ENCODE results near the gene ACTR1A.
"Not testable (repeated sequence)": the region's sequence is repeated elsewhere in the genome, so short reads cannot be mapped to it uniquely, and the experiment has no call there.

ACTR1A gene

DNA sequence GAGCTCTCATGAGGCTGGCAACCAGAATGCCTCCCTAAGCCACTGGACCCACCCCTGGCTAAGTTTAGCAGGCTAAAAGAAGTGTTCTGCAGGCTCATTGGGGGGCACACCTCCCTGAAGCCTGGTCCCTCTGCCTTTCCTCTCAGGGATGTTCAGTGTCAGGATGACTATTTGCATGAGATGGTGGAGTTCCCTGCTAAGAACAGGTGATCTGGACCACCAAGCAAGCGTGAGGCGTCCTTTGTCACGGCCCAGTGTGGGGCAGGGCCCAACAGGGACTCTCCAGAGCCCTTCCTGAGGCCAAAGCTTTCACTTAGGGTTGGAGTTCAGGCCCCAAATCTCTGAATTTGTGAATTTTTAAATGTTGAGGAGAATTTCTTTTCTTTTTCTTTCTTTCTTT lies 13.2 kb upstream of the ACTR1A start:
- no peak for DNase-seq (ENCODE audit: low spot score)

DNA sequence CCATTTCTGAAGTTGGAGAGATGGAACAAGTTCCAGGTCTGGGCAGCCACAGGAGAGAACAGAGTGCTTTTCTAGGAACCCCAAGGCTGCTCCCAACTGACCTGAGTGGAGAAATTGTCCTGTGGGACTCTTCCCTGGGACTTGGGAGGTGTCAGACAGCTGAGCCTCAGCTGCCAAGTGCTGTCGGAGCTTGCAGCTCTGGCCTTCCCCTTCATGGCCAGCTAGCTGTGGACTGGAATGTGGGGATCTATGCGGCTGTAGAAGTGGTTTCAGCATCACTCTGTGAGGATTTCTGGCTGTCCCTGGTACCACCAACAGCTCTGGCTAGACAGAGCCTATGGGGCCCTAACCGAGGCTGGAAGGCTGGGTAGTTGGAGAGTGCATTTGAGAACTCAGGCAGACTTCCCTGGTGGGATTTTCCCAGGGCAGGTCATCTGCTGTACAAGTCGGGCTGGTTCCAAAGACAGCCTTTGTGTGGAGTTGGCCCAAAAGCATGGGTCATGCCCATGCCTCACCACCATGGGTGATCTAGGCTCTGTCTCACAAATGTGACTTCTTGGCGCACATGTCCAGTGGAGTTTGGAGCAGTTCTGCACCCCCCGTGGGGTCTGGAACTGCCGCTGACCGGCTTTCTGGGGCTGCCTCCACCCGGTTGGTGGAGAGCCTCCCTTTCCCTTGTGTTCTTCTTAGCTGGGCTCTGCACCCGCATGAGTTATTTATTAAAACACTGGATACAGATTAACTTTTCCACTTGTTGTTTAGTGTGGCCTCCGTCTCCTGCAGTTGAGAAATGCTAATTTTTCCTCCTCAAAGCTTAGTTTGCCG lies 12.2 kb upstream of the ACTR1A start:
- DNase-seq (ENCODE audit: low spot score) = no peak

DNA sequence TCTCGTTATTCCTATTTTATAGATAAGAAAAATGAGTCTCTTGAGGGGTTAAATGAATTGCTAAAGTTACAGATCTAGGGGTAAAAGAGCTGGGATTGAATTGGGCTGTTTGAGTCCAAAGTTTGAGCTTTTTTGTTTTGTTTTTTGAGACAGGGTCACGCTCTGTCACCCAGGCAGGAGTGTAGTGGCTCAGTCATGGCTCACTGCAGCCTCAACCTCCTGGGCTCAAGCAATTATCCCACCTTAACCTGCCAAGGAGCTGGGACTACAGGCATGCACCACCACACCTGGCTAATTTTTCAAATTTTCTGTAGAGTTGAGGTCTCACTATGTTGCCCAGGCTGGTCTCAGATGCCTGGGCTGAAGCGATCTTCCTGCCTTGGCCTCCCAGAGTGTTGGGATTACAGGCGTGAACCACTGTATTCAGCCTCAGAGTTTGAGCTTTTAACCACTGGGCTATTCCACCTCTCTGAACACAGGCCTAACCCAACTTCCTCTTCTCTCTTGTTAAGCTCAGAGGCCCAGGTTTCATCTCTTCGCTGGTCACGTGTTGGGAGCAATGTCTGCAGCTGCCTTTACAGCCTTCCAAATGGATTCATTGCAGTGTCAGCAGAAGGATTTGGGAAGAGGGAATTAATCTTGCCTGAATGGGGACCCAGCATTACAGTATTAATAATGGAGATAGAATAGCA lies 9.2 kb upstream of the ACTR1A start:
- no peak for DNase-seq (ENCODE audit: low spot score)

DNA sequence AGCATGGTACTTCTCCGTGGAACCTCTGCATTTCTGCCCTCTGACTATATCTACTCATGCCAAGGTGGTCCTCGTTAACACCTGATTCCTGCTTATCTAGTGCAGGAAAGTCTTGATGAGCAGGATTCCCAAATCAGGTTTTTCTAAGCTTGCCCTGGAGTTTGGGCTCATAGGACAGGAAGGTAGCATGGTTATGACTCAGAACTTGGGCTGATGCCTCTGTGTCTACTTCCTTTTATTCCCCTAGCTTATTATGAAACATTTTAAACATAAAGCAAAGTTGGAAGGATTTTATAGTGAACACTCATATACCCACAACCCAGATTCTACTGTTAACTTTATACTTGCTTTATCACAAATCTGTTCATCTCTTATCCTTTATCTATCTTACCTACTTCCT lies 6.9 kb upstream of the ACTR1A start:
- DNase-seq (ENCODE audit: low spot score) = no peak

DNA sequence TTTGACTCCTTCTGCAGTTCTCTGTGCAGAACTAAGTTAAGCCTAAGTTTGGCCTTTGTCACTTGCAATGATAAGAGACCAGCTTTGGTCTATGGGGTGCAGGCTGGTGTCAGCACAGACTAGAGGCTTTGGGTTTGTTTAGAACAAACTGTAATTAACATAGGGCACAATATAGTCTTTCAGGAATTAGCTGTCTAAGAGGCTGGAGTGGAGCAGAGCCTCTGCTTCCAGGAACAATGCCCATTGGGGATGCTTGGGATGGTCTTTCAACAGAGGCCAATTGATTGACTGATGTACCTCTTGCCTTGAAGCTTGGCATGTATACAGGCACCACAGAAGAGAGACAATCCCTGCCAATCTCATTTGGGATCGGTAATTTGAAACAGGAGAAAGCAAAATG lies 6.0 kb upstream of the ACTR1A start:
- no peak for DNase-seq (ENCODE audit: low spot score)

DNA sequence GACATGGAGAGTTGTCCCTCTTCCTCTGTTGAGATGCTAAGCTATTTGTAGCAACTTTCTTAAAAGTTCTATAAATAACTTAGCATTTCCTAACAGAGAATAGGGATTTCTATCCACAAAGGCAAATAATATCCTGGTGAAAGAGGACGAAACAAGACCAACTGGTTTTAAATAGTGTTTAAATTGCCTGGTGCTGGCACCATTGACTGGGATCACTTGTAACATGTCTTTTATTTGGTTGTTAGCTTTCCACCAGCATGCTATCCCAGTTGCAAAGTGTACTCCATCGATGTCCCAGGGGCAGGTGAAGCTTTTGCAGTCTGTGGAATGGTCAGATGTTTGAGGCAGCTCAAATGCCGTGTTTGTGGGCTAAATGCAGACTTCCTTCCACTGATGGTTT lies 5.0 kb upstream of the ACTR1A start:
- DNase-seq (ENCODE audit: low spot score) = no peak

DNA sequence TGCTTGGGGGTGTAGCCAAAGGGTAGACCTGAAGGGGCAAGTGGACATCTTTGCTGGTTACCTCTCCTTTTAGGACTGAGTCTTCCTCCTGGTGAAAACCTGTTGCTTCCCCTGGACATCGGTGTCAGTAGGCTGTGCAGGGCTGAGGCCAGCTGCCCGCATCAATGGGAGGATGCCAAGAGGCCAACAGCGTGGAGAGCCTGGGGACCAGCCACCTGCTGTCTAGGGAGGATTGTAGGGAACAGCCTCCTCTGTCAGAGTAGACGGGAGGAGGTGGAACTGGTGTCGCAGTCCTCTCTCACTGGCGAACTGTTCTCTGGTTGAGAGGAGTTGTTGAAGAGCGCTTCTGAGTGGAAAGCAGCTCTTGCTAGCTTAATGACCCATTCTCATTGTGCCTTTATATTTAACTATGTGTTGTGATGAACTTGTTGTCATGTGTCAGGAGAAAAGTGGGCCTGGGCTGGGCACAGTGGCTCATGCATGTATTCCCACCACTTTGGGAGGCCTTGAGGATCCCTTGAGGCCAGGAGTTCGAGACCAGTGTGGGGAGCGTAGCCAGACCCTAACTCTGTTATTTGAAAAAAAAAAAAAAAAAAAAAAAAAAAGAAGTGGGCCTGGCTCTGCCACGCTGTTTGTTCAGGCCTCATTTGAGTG lies 3.1 kb upstream of the ACTR1A start:
- DNase-seq (ENCODE audit: low spot score) = no peak

DNA sequence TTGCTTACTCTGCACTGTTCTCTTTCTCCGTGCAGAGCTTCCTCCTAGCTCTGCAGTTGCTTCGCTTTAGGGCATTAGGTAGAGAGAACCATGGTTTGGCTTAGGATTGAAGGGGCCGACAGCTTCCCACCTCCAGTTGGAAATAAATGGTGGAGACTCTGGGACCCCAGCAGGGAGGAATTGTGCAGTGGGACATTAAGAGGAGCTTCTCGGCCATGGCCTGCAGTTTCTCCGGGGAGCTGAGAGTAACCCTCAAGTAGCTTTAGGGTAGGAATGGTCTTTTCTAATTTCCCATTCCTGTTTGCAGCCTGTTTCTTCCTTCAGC lies 2.4 kb upstream of the ACTR1A start:
- no peak for DNase-seq (ENCODE audit: low spot score)

DNA sequence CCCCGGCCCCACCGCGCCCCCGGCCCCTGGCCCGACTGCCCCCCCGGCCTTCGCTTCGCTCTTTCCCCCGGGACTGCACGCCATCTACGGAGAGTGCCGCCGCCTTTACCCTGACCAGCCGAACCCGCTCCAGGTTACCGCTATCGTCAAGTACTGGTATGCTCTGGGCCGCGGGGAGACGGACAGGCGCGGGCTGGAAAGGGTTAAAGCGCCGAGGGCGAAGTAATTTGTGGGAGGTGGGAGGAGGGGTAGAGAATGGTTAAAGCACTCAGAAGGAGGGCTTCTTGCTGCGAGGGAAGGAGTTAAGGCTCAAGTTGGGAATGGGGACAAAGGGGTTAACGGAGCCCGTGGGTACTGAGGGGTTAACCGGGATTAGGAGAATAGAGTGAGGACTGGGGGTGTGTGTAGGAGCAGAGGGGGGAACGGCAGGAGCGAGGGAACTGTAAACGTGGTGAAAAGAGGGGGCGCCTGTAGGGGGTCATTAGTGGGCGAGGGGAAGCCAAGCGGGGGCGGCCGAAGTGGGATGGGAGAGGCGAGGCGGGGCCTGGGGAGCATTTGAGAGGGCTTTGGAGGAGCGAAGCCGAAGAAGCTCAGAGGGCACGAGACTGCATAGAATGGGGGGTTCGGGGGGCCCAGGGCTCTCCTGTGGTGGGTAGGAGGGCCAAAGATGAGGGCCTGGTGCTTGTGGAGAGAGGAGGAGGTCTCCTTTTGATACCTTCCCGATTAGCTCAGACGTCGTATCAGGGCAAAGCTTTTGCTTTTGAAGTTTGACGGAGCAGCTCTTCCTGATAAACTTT lies 1.9 kb upstream of the ACTR1A start:
- DNase-seq (ENCODE audit: low spot score) = peak; percentile 27

DNA sequence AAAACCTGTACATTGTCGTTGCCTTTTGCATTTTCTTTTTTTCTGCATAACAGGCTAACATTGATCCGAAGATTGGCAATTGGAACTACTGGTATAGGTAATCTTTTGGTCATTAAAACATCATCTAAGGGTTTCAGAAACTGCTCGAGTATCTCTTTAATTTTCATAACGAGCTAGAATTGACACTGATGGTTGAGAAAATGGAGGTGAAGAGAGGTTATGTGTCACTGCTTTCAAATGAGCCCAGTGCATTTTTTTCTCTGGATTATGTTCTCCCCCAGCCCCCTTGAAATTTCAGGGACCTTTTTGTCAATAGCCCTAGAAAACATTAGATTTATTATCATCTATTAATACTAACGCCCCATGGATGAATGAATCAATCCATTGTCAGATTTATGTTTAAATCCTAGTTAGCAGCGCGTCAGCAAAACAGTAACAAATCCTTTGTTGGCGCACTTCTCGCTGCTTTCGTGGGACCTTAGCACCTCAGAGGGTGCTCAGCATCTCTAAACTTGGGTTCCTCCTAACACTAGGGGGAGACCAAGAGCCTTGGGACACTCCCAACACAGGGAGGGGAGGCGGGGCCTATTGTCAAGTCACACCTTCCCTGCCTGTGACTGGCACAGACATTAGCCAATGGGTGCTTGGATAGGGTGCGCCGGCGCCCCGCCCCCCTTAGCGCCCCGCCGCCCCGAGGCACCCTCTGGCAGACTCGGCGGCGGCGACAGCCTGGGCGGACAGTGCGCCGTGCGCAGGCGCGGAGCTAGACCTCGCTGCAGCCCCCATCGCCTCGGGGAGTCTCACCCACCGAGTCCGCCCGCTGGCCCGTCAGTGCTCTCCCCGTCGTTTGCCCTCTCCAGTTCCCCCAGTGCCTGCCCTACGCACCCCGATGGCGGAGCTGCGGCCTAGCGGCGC lies 1.0 kb upstream of the ACTR1A start, which contains the start of gene SUFU:
SUFU (plus strand) TSS at position 709 of the 915 bp plus-strand sequence; CDS start at position 890, 181 bp downstream.
- DNase-seq (ENCODE audit: low spot score) = peak; percentile 100

DNA sequence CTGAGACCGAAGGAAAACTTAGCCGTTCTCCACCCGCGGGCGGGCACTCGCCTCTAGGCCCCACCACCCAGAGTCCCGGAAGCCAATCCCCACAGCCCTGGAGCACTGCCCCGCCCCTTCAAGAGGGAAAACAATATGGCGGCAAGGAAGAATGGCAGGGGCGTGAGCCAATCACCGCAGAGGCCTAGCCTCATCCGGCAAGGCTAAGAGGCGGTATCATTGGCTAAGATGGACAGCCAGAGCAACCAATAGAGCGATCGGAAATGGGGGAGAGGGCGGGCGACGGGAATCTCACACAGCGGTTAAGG lies 529 bp downstream of the ACTR1A start:
- DNase-seq (ENCODE audit: low spot score) = peak; percentile 99

DNA sequence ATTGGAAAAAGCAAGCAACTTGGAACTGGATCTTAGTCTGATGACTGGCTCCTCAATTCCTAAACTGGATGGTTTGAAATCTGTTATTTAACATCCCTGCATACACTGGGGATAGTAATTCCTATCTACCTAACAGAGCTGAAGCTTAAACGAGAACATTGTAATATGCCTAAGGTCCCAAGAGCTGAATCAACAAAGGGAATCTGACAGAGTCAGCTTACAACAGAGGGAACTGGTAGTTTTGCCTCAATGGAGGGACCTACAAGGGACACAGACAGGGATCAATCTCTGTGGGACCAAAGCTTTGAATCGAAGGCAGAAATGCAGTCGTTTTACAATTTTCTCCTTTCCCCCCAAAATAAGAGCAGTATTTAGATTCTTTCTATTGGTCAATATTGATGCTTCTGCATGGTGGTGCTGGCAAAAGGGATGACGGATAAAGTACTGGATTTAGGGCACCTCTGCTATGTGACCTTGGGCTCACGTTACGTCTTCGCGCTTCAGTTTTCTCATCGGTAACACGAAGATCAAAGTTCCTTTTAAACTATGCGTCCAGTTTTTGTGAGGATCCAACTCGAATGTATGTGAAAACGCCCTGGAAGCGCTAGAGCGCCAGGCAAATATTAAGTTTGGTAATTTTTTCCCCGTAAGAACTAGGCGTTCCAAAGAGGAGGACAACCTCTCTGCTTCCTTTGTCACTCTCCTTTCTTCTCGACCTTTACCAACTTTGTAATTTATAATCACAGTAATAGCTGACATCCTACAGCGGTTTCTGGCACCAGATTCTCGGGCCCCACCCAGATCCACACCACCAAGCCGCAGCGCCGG lies 1.1 kb downstream of the ACTR1A start:
- DNase-seq (ENCODE audit: low spot score) = no peak

DNA sequence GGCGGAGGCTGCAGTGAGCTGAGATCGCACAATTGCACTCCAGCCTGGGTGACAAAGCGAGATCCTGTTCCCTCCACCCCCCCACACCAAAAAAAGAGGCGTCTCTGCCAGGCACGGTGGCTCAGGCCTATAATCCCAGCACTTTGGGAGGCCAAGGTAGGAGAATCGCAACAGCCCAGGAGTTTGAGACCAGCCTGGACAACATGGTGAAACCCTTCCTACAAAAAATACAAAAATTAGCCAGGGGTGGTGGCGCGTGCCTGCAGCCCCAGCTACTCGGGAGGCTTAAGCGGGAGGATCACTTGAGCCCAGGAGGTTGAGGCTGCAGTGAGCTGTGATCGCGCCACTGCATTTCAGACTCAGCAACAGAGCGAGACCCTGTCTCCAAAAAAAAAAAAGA lies 1.8 kb downstream of the ACTR1A start:
- not testable (repeated sequence) for DNase-seq (ENCODE audit: low spot score)

DNA sequence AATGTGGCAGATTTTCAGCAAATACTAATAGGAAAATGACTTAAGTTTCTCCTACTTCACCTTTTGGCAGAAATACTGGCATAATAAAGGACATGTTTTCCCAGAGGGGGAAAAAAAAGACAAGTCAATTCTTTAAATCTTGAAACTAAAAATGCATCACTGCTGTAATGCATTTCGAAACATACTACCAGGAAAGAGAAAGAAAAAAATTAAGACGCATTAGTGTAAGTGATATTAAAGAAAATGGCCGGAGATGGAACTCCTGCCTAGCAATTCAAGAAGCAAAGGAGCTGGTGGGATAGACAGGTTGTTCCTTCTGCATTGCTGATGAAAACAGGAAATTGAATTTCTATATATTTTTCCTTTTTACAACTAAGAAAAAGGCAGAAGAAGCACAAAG lies 3.2 kb downstream of the ACTR1A start:
- no peak for DNase-seq (ENCODE audit: low spot score)

DNA sequence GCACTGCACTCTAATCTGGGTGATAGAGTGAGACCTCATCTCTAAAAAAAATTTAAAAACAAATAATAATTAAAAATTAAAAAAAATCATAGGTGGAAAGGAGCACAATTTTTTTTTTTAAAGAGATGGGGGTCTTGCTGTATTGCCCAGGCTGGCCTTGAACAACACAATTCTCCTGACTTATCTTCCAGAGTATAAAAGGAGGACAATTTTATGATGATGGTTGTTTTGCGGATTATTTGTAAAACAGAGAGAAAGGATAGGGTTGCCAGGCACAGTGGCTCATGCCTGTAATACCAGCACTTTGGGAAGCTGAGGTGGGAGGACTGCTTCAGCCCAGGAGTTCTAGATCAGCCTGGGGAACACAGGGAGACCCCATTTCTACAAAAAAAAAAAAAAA lies 5.0 kb downstream of the ACTR1A start:
- no peak for DNase-seq (ENCODE audit: low spot score)

DNA sequence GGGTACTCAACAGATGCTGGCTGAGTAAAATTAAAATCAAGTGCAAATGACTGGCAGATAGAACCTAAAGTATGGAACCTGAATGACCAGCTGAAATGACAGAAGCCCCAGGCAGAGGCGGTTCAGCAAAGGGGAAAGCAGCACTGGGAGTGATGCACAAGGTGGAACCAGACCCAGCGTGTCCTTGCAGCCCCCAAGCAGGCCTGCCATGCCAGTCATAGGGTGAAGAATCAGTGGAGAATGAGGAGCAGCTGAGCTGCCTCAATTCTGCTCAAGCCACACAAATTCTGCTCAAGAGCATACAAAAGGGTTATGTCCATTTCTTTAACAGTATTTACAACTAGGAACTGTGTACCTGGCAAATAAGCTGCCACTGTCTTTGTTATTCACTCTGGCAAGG lies 8.7 kb downstream of the ACTR1A start:
- no peak for DNase-seq (ENCODE audit: low spot score)

DNA sequence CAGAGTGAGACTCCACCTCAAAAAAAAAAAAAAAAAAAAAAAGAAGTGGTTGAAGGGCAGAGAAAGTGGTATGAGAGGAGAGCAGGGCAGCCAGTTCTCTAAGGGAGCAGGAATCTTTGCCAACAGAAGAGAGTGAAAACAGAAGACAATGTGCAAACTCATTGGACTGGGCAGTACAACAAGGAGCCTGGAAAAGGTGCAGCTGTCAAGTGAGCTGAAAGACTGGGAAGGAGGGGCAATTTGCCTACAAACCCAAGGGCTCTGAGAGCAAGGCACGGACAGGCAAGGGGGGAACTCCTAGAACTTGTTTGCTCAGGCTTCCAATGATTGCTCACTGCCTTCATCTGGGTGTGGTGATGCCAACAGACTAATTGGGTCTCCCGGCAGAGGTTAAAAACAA lies 9.5 kb downstream of the ACTR1A start:
- DNase-seq (ENCODE audit: low spot score) = no peak

DNA sequence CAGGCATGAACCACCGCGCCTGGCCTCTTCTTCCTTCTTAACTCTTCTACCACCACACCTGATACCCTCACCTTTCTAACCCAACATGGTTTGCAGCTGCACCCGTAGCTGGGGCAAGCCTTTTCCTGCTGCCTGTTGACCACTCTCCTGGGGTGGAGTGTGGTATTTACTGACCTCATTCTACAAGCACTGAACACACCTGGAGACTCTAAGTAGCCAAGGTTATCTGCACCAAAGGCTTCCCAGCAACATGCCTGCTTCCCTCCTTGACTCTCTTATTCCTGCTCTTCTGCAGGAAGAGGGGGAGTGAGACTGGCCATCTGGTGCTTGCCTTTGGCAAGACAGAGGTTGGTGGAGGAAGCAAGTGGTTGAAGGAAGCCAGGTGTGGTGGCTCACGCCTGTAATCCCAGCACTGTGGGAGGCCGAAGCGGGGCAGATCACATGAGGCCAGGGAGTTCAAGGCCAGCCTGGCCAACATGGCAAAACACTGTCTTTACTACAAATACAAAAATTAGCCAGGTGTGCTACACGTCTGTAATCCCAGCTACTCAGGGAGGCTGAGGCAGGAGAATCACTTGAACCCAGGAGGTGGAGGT lies 10.1 kb downstream of the ACTR1A start:
- no peak for DNase-seq (ENCODE audit: low spot score)

DNA sequence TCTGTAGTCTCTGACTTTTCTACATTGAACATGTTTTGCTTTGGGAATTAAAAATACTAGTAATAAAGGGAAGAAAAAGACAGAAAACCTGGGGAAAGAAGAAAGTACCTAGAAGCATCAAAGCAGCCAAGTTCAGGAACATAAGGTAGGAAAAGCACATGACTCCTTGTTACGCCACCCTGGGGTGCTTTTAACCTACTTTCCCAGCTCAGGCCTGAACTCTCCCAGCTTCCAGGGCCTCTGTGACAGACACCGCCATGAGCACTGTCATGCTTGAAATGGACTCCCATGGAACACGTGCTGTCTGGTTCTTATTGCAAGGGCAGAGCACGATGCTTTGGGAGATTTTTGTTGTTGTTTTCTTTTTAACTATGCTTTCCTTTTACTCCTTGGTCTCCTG lies 11.4 kb downstream of the ACTR1A start:
- DNase-seq (ENCODE audit: low spot score) = no peak

DNA sequence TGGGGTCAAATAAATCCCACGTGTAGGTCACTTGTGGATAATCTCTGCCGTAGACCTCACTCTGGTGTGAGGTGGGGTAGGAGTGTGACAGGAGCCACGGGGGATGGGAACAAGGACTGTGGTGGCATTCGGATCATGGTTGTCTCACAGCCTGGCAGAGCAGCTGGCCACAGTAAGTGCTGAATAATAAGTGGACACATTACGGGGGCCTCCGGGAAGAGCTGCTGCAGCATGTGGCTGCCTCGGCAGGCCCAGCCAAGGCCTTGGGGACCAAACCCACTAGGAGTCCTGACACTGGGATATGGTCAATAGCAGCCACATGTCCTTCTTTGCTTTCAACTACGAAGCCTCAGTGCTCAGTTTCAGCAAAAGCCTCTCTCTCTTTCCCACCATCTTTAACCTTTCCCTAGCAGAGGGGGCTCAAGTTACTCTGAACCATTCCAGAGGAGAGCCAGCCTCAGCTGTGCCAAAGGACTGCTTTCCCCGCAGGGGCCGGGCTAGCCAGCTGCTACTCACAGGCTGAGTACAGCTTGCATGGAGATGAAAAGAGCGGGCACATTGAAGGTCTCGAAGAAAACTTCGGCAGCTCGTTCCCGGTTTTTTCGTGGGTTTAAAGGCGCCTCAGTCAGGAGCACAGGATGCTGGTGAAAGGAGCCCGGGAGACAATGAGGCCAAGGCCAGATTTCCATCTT lies 17.3 kb downstream of the ACTR1A start:
- DNase-seq (ENCODE audit: low spot score) = no peak

Measured in activated CD4-positive, alpha-beta T cell treated with anti-CD3 and anti-CD28 coated beads, Interleukin-2, Interleukin-4, amounts not matched to agents 100 ng/mL and 50 ng/mL, durations not matched to agents 16 hours and 8 hours (primary cell).